ENCODE measurements around the gene ASTN2.
A peak's percentile ranks its signal among the peaks of the same experiment; 100 is the strongest.

ASTN2 gene

GRCh38 chr9:117104206-117104605 lies 310.7 kb downstream of the ASTN2 start:
- DNase-seq: no peak

GRCh38 chr9:117103438-117104110 lies 311.3 kb downstream of the ASTN2 start:
- no peak for DNase-seq

- DNase-seq: no peak
Measured at GRCh38 chr9:117101008-117101407, 313.8 kb downstream of the ASTN2 start.

- DNase-seq: no peak
Measured at GRCh38 chr9:117098331-117098730, 316.5 kb downstream of the ASTN2 start.

- DNase-seq: no peak
Measured at GRCh38 chr9:117097761-117098160, 317.1 kb downstream of the ASTN2 start.

GRCh38 chr9:117096138-117096537 lies 318.7 kb downstream of the ASTN2 start:
- no peak for DNase-seq

GRCh38 chr9:117095081-117095480 lies 319.8 kb downstream of the ASTN2 start:
- no peak for DNase-seq

- DNase-seq: no peak
Measured at GRCh38 chr9:117093891-117094844, 320.7 kb downstream of the ASTN2 start.

GRCh38 chr9:117092582-117092981 lies 322.3 kb downstream of the ASTN2 start:
- DNase-seq: no peak

GRCh38 chr9:117091529-117091928 lies 323.3 kb downstream of the ASTN2 start:
- no peak for DNase-seq

GRCh38 chr9:117088786-117089185 lies 326.1 kb downstream of the ASTN2 start:
- no peak for DNase-seq

GRCh38 chr9:117088140-117088539 lies 326.7 kb downstream of the ASTN2 start:
- no peak for DNase-seq

GRCh38 chr9:117084221-117084620 lies 330.6 kb downstream of the ASTN2 start:
- no peak for DNase-seq

GRCh38 chr9:117083559-117083958 lies 331.3 kb downstream of the ASTN2 start:
- DNase-seq: no peak

GRCh38 chr9:117081641-117082317 lies 333.1 kb downstream of the ASTN2 start:
- peak; percentile 32 for DNase-seq

GRCh38 chr9:117080765-117081390 lies 334.0 kb downstream of the ASTN2 start:
- DNase-seq: no peak

GRCh38 chr9:117076571-117077290 lies 338.1 kb downstream of the ASTN2 start:
- DNase-seq: no peak

GRCh38 chr9:117075636-117076035 lies 339.2 kb downstream of the ASTN2 start:
- no peak for DNase-seq

GRCh38 chr9:117074784-117075520 lies 339.9 kb downstream of the ASTN2 start:
- DNase-seq: no peak

GRCh38 chr9:117074342-117074662 lies 340.6 kb downstream of the ASTN2 start:
- DNase-seq: no peak

GRCh38 chr9:117073539-117074341 lies 341.1 kb downstream of the ASTN2 start:
- DNase-seq: peak; percentile 42

Measured in NCI-H2029 (cell line).